HEK293 (cell line): ENCODE measurements around the gene C9orf72.

ENCODE experiments used
- CTCF ChIA-PET: fragments of 350-600 bp; formaldehyde crosslinking; extraction: SDS; loops from one replicate; lab custom pipeline; 2021; ENCODE audit warnings: antibody characterized with exemption; lab: Yijun Ruan, JAX
- POLR2A ChIA-PET: fragments of 300-600 bp; formaldehyde crosslinking; extraction: SDS; loops from one replicate; lab custom pipeline; 2020; ENCODE audit warnings: antibody characterized with exemption, inconsistent platforms; lab: Yijun Ruan, JAX
- H3K27ac ChIP-seq: fragments of 200-500 bp; sonication (Bioruptor generic); 2 replicates; pipeline ENCODE4 v1.5.1; 2014; ENCODE audit warnings: low read depth, low read length, control low read depth, inconsistent platforms; ENCODE audit errors: extremely low read depth
- H3K36me3 ChIP-seq, 2 experiments: fragments of 200-500 bp in 1 of 2; sonication (Bioruptor generic) in 1 of 2; 1 replicate in 1 of 2; 2 replicates in 1 of 2; pipeline ENCODE4 v1.5.1; 2014 to 2017; ENCODE audit warnings: inconsistent platforms in 2 of 2, low read length in 2 of 2; ENCODE audit not compliant: control insufficient read depth in 2 of 2, insufficient read depth in 1 of 2
- H3K4me1 ChIP-seq: fragments of 200-500 bp; sonication (Bioruptor generic); 2 replicates; pipeline ENCODE4 v1.5.1; 2014; ENCODE audit warnings: mild to moderate bottlenecking, low read length, inconsistent platforms; ENCODE audit not compliant: control insufficient read depth, insufficient read depth
- H3K4me3 ChIP-seq: 2 replicates; pipeline ENCODE4 v1.5.1; 2011; ENCODE audit warnings: low read depth, mild to moderate bottlenecking, control low read depth, low read length, moderate library complexity
- H3K9me3 ChIP-seq: fragments of 200-500 bp; sonication (Bioruptor generic); 2 replicates; pipeline ENCODE4 v1.5.1; 2014; ENCODE audit warnings: low read depth, low read length, inconsistent platforms; ENCODE audit not compliant: control insufficient read depth, insufficient read depth
- GFI1B ChIP-seq: fragments of 450-650 bp; formaldehyde crosslinking; IDR thresholded peaks from 2 replicates; pipeline ENCODE4 v1.5.1; 2016; ENCODE audit warnings: missing biosample characterization, missing genetic modification characterization
- HOXA7 ChIP-seq: sonication (generic); formaldehyde crosslinking; IDR thresholded peaks from 2 replicates; pipeline ENCODE4 v1.8.1; 2022; ENCODE audit warnings: missing genetic modification reagents, borderline replicate concordance
- MYNN ChIP-seq: fragments of 450-650 bp; formaldehyde crosslinking; IDR thresholded peaks from 2 replicates; pipeline ENCODE4 v1.5.1; 2016; ENCODE audit warnings: missing biosample characterization, missing genetic modification characterization, borderline replicate concordance
- PRDM1 ChIP-seq: fragments of 450-650 bp; formaldehyde crosslinking; IDR thresholded peaks from 2 replicates; pipeline ENCODE4; 2016; ENCODE audit warnings: missing biosample characterization, missing genetic modification characterization
- SALL2 ChIP-seq: fragments of 450-650 bp; formaldehyde crosslinking; IDR thresholded peaks from 2 replicates; pipeline ENCODE4 v1.5.0; 2017; ENCODE audit warnings: missing biosample characterization, mild to moderate bottlenecking, missing genetic modification characterization, borderline replicate concordance
- ZBTB20 ChIP-seq: fragments of 450-650 bp; formaldehyde crosslinking; IDR thresholded peaks from 2 replicates; pipeline ENCODE4 v1.5.1; 2016; ENCODE audit warnings: missing biosample characterization, missing genetic modification characterization
- ZNF132 ChIP-seq: fragments of 450-650 bp; formaldehyde crosslinking; IDR thresholded peaks from 2 replicates; pipeline ENCODE4 v1.5.1; 2017; ENCODE audit warnings: missing biosample characterization, missing genetic modification characterization, borderline replicate concordance
- ZNF146 ChIP-seq: fragments of 450-650 bp; formaldehyde crosslinking; IDR thresholded peaks from 2 replicates; pipeline ENCODE4 v1.5.1; 2016; ENCODE audit warnings: missing biosample characterization, missing genetic modification characterization
- ZNF175 ChIP-seq: fragments of 450-650 bp; formaldehyde crosslinking; IDR thresholded peaks from 2 replicates; pipeline ENCODE4 v1.5.1; 2016; ENCODE audit warnings: missing biosample characterization, missing genetic modification characterization
- ZNF214 ChIP-seq: fragments of 450-650 bp; formaldehyde crosslinking; IDR thresholded peaks from 2 replicates; pipeline ENCODE4 v1.5.1; 2017; ENCODE audit warnings: missing biosample characterization, mild to moderate bottlenecking, missing genetic modification characterization, borderline replicate concordance
- ZNF23 ChIP-seq: fragments of 450-650 bp; formaldehyde crosslinking; IDR thresholded peaks from 2 replicates; pipeline ENCODE4 v1.5.1; 2016; ENCODE audit warnings: missing biosample characterization, missing genetic modification characterization, borderline replicate concordance
- ZNF354C ChIP-seq: fragments of 450-650 bp; formaldehyde crosslinking; IDR thresholded peaks from 2 replicates; pipeline ENCODE4 v1.5.1; 2016; ENCODE audit warnings: missing biosample characterization, missing genetic modification characterization, low read depth, borderline replicate concordance
- ZNF366 ChIP-seq: fragments of 450-650 bp; formaldehyde crosslinking; conservative IDR thresholded peaks from 2 replicates; pipeline ENCODE4 v1.5.1; 2016; ENCODE audit warnings: missing biosample characterization, missing genetic modification characterization
- ZNF391 ChIP-seq: fragments of 450-650 bp; formaldehyde crosslinking; IDR thresholded peaks from 2 replicates; pipeline ENCODE4 v1.5.1; 2016; ENCODE audit warnings: low read depth, missing biosample characterization, missing genetic modification characterization, borderline replicate concordance
- ZNF501 ChIP-seq: fragments of 450-650 bp; formaldehyde crosslinking; IDR thresholded peaks from 2 replicates; pipeline ENCODE4 v1.5.1; 2016; ENCODE audit warnings: missing biosample characterization, missing genetic modification characterization
- ZNF660 ChIP-seq: fragments of 450-650 bp; IDR thresholded peaks from 2 replicates; pipeline ENCODE4 v1.5.1; 2018; ENCODE audit warnings: missing biosample characterization, mild to moderate bottlenecking, missing genetic modification characterization
- ZNF747 ChIP-seq: fragments of 450-650 bp; formaldehyde crosslinking; IDR thresholded peaks from 2 replicates; pipeline ENCODE4 v1.5.1; 2016; ENCODE audit warnings: missing biosample characterization, missing genetic modification characterization
- ZNF768 ChIP-seq: fragments of 450-650 bp; formaldehyde crosslinking; IDR thresholded peaks from 2 replicates; pipeline ENCODE4 v1.5.1; 2018; ENCODE audit warnings: missing biosample characterization, mild to moderate bottlenecking, missing genetic modification characterization
- ZNF792 ChIP-seq: fragments of 450-650 bp; formaldehyde crosslinking; IDR thresholded peaks from 2 replicates; pipeline ENCODE4 v1.5.1; 2016; ENCODE audit warnings: missing biosample characterization, missing genetic modification characterization
- TF ChIP-seq, protein P1 (sequence below): fragments of 450-650 bp; formaldehyde crosslinking; IDR thresholded peaks from 2 replicates; pipeline ENCODE4 v1.5.1; 2016; ENCODE audit warnings: missing biosample characterization, missing genetic modification characterization
- TF ChIP-seq, protein P2 (sequence below): IDR thresholded peaks from 2 replicates; pipeline ENCODE4 v1.6.1; 2011; ENCODE audit warnings: mild to moderate bottlenecking, low read depth, low read length, borderline replicate concordance
- TF ChIP-seq, protein P3 (sequence below): fragments of 450-650 bp; formaldehyde crosslinking; IDR thresholded peaks from 2 replicates; pipeline ENCODE4 v1.5.1; 2016; ENCODE audit warnings: missing biosample characterization, missing genetic modification characterization
- TF ChIP-seq, protein P4 (sequence below): fragments of 450-650 bp; formaldehyde crosslinking; IDR thresholded peaks from 2 replicates; pipeline ENCODE4 v1.5.1; 2016; ENCODE audit warnings: missing biosample characterization, missing genetic modification characterization

The C9orf72 gene

DNA sequence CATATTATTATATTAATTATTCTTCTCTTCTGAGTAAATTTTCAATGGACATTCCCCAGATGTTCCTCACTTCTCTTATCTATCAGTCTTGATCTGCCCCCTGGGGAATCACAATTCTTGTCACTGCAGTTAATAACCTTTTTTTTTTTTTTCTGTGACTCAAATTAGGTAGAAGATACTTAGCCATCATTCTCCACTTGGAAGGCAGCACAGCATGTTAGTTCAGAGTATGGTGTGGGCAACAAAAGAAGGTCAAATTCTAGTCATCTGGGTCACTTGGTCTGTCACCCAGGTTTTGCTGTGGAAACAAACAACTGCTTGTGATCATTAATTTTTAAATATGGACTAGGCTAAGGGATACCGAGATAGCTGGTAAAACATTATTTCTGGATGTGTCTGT is 35.5 kb downstream of the C9orf72 start:
- Histone ChIP-seq H3K36me3 (no peaks in the 10 kb centered on the region), H3K4me3 (no peak overlapping the region), H3K9me3 (no peaks in the 10 kb centered on the region), H3K4me1 (peaks cover 11% of the 10 kb centered on the region; the same call in 1 of the 2 replicates), H3K27ac (no peak overlapping the region)
- ChIA-PET POLR2A (no interaction called here), CTCF (interaction anchor here (2.7 kb wide), 1 partner anchor 205 kb away, joined by 11 read pairs; no protein-coding TSS in a partner anchor)
- TF ChIP-seq ZNF354C (tag by site-specific recombination) (no peak), SALL2 (no peak), ZNF747 (tag by site-specific recombination) (no peak), ZBTB20 (tag by site-specific recombination) (no peak), PRDM1 (tag by site-specific recombination) (no peak)

DNA sequence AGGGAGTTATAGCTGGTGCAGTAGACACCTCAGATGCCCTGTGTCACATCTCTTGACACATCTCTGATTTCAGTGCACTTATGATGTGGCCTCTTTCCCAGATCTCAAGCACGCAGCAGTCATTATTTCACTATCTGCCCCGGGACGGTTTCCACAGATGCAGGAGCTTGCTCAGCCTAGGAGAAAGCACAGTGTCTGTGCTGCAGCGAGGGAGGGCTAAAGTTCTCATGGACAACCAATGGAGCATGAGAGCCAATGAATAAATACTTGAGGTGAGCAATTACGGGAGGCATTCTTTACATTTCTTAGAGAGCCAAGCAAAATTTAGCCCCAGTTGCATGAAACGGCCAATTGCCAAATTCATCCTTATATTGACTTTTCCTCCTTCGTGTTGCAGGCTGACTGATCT is 36.2 kb downstream of the C9orf72 start:
- H3K36me3 ChIP-seq, result no peaks in the 10 kb centered on the region
- H3K9me3 ChIP-seq, result no peaks in the 10 kb centered on the region
- ChIA-PET POLR2A (no interaction called here), CTCF (interaction anchor here (2.7 kb wide), 1 partner anchor 204 kb away, joined by 11 read pairs; no protein-coding TSS in a partner anchor)
- H3K4me3 ChIP-seq, result no peak overlapping the region
- H3K27ac ChIP-seq, result no peak overlapping the region
- peaks cover 11% of the 10 kb centered on the region; the same call in 1 of the 2 replicates for H3K4me1 ChIP-seq
- TF ChIP-seq ZNF391, result no peak
- no peak for TF ChIP-seq HOXA7 (CRISPR knock-in tag)
- no peak for TF ChIP-seq GFI1B (tag by site-specific recombination)
- TF ChIP-seq, protein P1, sequence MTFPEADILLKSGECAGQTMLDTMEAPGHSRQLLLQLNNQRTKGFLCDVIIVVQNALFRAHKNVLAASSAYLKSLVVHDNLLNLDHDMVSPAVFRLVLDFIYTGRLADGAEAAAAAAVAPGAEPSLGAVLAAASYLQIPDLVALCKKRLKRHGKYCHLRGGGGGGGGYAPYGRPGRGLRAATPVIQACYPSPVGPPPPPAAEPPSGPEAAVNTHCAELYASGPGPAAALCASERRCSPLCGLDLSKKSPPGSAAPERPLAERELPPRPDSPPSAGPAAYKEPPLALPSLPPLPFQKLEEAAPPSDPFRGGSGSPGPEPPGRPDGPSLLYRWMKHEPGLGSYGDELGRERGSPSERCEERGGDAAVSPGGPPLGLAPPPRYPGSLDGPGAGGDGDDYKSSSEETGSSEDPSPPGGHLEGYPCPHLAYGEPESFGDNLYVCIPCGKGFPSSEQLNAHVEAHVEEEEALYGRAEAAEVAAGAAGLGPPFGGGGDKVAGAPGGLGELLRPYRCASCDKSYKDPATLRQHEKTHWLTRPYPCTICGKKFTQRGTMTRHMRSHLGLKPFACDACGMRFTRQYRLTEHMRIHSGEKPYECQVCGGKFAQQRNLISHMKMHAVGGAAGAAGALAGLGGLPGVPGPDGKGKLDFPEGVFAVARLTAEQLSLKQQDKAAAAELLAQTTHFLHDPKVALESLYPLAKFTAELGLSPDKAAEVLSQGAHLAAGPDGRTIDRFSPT (tag by site-specific recombination), result no peak
- no peak for TF ChIP-seq ZNF660 (tag by site-specific recombination)
- TF ChIP-seq, protein P2, sequence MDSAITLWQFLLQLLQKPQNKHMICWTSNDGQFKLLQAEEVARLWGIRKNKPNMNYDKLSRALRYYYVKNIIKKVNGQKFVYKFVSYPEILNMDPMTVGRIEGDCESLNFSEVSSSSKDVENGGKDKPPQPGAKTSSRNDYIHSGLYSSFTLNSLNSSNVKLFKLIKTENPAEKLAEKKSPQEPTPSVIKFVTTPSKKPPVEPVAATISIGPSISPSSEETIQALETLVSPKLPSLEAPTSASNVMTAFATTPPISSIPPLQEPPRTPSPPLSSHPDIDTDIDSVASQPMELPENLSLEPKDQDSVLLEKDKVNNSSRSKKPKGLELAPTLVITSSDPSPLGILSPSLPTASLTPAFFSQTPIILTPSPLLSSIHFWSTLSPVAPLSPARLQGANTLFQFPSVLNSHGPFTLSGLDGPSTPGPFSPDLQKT, result no peak
- no peak for TF ChIP-seq ZNF146
- no peak for TF ChIP-seq ZNF132
- TF ChIP-seq ZNF768 (tag by site-specific recombination), result no peak
- TF ChIP-seq ZNF792, result no peak
- TF ChIP-seq MYNN (tag by site-specific recombination), result no peak
- TF ChIP-seq ZNF23 (tag by site-specific recombination), result no peak
- TF ChIP-seq, protein P3, sequence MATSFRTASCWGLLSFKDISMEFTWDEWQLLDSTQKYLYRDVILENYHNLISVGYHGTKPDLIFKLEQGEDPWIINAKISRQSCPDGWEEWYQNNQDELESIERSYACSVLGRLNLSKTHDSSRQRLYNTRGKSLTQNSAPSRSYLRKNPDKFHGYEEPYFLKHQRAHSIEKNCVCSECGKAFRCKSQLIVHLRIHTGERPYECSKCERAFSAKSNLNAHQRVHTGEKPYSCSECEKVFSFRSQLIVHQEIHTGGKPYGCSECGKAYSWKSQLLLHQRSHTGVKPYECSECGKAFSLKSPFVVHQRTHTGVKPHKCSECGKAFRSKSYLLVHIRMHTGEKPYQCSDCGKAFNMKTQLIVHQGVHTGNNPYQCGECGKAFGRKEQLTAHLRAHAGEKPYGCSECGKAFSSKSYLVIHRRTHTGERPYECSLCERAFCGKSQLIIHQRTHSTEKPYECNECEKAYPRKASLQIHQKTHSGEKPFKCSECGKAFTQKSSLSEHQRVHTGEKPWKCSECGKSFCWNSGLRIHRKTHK (tag by site-specific recombination), result no peak
- TF ChIP-seq ZNF366 (tag by site-specific recombination), result no peak
- no peak for TF ChIP-seq ZNF175
- TF ChIP-seq ZNF214 (tag by site-specific recombination), result no peak
- TF ChIP-seq, protein P4, sequence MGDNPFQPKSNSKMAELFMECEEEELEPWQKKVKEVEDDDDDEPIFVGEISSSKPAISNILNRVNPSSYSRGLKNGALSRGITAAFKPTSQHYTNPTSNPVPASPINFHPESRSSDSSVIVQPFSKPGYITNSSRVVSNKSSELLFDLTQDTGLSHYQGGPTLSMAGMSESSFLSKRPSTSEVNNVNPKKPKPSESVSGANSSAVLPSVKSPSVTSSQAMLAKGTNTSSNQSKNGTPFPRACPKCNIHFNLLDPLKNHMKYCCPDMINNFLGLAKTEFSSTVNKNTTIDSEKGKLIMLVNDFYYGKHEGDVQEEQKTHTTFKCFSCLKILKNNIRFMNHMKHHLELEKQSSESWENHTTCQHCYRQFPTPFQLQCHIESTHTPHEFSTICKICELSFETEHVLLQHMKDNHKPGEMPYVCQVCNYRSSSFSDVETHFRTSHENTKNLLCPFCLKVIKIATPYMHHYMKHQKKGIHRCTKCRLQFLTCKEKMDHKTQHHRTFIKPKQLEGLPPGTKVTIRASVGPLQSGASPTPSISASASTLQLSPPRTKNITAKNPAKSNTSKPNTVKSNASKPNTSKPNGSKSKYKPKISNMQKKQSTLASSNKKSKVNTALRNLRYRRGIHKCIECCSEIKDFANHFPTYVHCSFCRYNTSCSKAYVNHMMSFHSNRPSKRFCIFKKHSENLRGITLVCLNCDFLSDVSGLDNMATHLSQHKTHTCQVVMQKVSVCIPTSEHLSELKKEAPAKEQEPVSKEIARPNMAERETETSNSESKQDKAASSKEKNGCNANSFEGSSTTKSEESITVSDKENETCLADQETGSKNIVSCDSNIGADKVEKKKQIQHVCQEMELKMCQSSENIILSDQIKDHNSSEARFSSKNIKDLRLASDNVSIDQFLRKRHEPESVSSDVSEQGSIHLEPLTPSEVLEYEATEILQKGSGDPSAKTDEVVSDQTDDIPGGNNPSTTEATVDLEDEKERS, result no peak
- TF ChIP-seq ZNF501 (tag by site-specific recombination), result no peak
